HEK293T (cell line): ENCODE measurements around the gene KRR1.

ENCODE experiments used
- ARNT ChIP-seq: fragments of 450-650 bp; IDR thresholded peaks from 2 replicates; pipeline ENCODE4 v1.6.1; 2017; ENCODE audit warnings: mild to moderate bottlenecking
- BHLHE40 ChIP-seq: fragments of 450-650 bp; IDR thresholded peaks from 2 replicates; pipeline ENCODE4 v1.6.1; 2016; ENCODE audit warnings: mild to moderate bottlenecking, moderate library complexity, borderline replicate concordance
- ELF4 ChIP-seq: fragments of 450-650 bp; IDR thresholded peaks from 2 replicates; pipeline ENCODE4 v1.6.1; 2017; ENCODE audit warnings: antibody characterized with exemption
- FOXK2 ChIP-seq: fragments of 450-650 bp; IDR thresholded peaks from 2 replicates; pipeline ENCODE4 v1.6.1; 2016; ENCODE audit warnings: mild to moderate bottlenecking
- FOXM1 ChIP-seq: fragments of 450-650 bp; IDR thresholded peaks from 2 replicates; pipeline ENCODE4 v1.6.1; 2017; ENCODE audit warnings: mild to moderate bottlenecking, borderline replicate concordance
- HDGF ChIP-seq: fragments of 450-650 bp; IDR thresholded peaks from 2 replicates; pipeline ENCODE4 v1.6.1; 2017; ENCODE audit warnings: antibody characterized with exemption, borderline replicate concordance
- L3MBTL2 ChIP-seq: fragments of 450-650 bp; conservative IDR thresholded peaks from 2 replicates; pipeline ENCODE4 v1.6.1; 2016; ENCODE audit warnings: mild to moderate bottlenecking
- NFRKB ChIP-seq: fragments of 450-650 bp; IDR thresholded peaks from 2 replicates; pipeline ENCODE4 v1.6.1; 2016; ENCODE audit warnings: mild to moderate bottlenecking, moderate library complexity
- PKNOX1 ChIP-seq: fragments of 450-650 bp; IDR thresholded peaks from 2 replicates; pipeline ENCODE4 v1.6.1; 2016
- SP1 ChIP-seq: fragments of 450-650 bp; IDR thresholded peaks from 2 replicates; pipeline ENCODE4 v1.6.1; 2017
- SUZ12 ChIP-seq: fragments of 450-650 bp; IDR thresholded peaks from 2 replicates; pipeline ENCODE4 v1.6.1; 2016; ENCODE audit warnings: mild to moderate bottlenecking
- TARDBP ChIP-seq: fragments of 450-650 bp; IDR thresholded peaks from 2 replicates; pipeline ENCODE4 v1.6.1; 2016
- ZNF384 ChIP-seq: fragments of 450-650 bp; IDR thresholded peaks from 2 replicates; pipeline ENCODE4 v1.6.1; 2016

- TF ChIP-seq ELF4 (peak; percentile 73), L3MBTL2 (peak; percentile 97), SP1 (no peak), SUZ12 (no peak), FOXM1 (no peak), BHLHE40 (no peak), ARNT (peak; percentile 70; the same call in 1 of the 2 replicates), FOXK2 (no peak), TARDBP (no peak), NFRKB (peak; percentile 88), ZNF384 (no peak), PKNOX1 (peak; percentile 57), HDGF (no peak)
These were observed at the start of gene KRR1 for GRCh38 chr12:75511116-75512048.
